HepG2 (cell line): Measurements from ENCODE around the gene THBS4. TPM values are rescaled to one million over a fixed set of nuclear protein-coding genes. Genes with fewer than 3 reads are reported as not detected.

Source experiments
- ATAC-seq: fragments of 200-7000 bp; cut with Tn5 transposase; 3 replicates; pipeline ENCODE4 v1.9.1; 2020; ENCODE audit warnings: mild to moderate bottlenecking, moderate library complexity
- BruUV-seq: library from RNA; stranded (reverse); fragments of 400-500 nt; replicated peaks from 2 replicates; lab custom pipeline; 2021; lab: Mats Ljungman, UMichigan
- CTCF ChIA-PET: fragments of 300-600 bp; formaldehyde crosslinking; extraction: SDS; loops from one replicate; lab custom pipeline; 2021; ENCODE audit warnings: low total read pairs, inconsistent platforms, low intra/inter-chr PET ratio; lab: Yijun Ruan, JAX
- POLR2A ChIA-PET: fragments of 350-600 bp; sonication (Branson Sonifier 250); formaldehyde crosslinking; loops from one replicate; lab custom pipeline; 2020; ENCODE audit warnings: antibody characterized with exemption, inconsistent platforms; lab: Yijun Ruan, JAX
- DNase-seq: peaks from one replicate; pipeline ENCODE4 v3.0.0-alpha.2; 2015; ENCODE audit warnings: low spot score
- FAIRE-seq: peaks from 3 replicates; lab custom pipeline; 2011; peaks lifted over from hg19 to GRCh38; lab: Jason Lieb, UNC
- H2AFZ ChIP-seq: one replicate; pipeline ENCODE4 v1.6.1; 2011; ENCODE audit warnings: low read length, inconsistent platforms
- H3K27ac ChIP-seq: fragments of 300-600 bp; 3 replicates; pipeline ENCODE4 v1.8.0; 2011; ENCODE audit warnings: mixed run types, mild to moderate bottlenecking, mixed read lengths, low read length, inconsistent platforms; ENCODE audit not compliant: insufficient read depth; ENCODE audit errors: extremely low read length
- H3K27me3 ChIP-seq, 2 experiments: fragments of 200-600 bp in 1 of 2; 2 replicates in 1 of 2; 3 replicates in 1 of 2; pipeline versions ENCODE4 v1.6.0 to v1.8.0; 2011; ENCODE audit warnings: low read length in 2 of 2, mild to moderate bottlenecking in 2 of 2, moderate library complexity in 2 of 2, inconsistent platforms in 1 of 2; ENCODE audit not compliant: insufficient read depth in 2 of 2, control insufficient read depth in 1 of 2
- H3K36me3 ChIP-seq, 2 experiments: fragments of 200-600 bp in 1 of 2; replicated peaks in 1 of 2; 2 replicates in 1 of 2; 3 replicates in 1 of 2; pipeline versions ENCODE4 v1.5.1 to v1.8.0; 2011; ENCODE audit warnings: low read length in 2 of 2, inconsistent platforms in 1 of 2; ENCODE audit not compliant: insufficient read depth in 2 of 2, control insufficient read depth in 1 of 2
- H3K4me1 ChIP-seq: 2 replicates; pipeline ENCODE4 v1.5.1; 2012; ENCODE audit warnings: low read length, inconsistent platforms; ENCODE audit not compliant: insufficient read depth
- H3K4me2 ChIP-seq: 2 replicates; pipeline ENCODE4 v1.6.0; 2011; ENCODE audit warnings: low read depth, low read length, inconsistent platforms
- H3K4me3 ChIP-seq, 3 experiments: fragments of 200-600 bp in 1 of 3; sonication (generic), shearing (Covaris generic) in 1 of 3; replicated peaks in 1 of 3; 2 replicates each; pipeline ENCODE4 v1.5.1; 2011 to 2016; ENCODE audit warnings: low read length in 3 of 3, inconsistent platforms in 2 of 3, low read depth in 2 of 3, mild to moderate bottlenecking in 2 of 3, control low read depth in 1 of 3, mixed read lengths in 1 of 3; ENCODE audit not compliant: insufficient read depth in 1 of 3
- H3K79me2 ChIP-seq: one replicate; pipeline ENCODE4 v1.6.1; 2011; ENCODE audit warnings: low read length, inconsistent platforms; ENCODE audit not compliant: insufficient read depth
- H3K9ac ChIP-seq: 2 replicates; pipeline ENCODE4 v1.6.0; 2011; ENCODE audit warnings: mild to moderate bottlenecking, low read depth, low read length, inconsistent platforms; ENCODE audit not compliant: insufficient read depth
- H3K9me3 ChIP-seq: 2 replicates; pipeline ENCODE4 v1.5.1; 2012; ENCODE audit warnings: mild to moderate bottlenecking, low read length
- H4K20me1 ChIP-seq: 2 replicates; pipeline ENCODE4 v1.6.0; 2011; ENCODE audit warnings: inconsistent platforms, mild to moderate bottlenecking, low read length, moderate library complexity; ENCODE audit not compliant: insufficient read depth
- ARNTL ChIP-seq: sonication (generic); formaldehyde crosslinking; IDR thresholded peaks from 2 replicates; pipeline ENCODE4 v1.4.0; 2020; ENCODE audit warnings: mild to moderate bottlenecking, missing genetic modification reagents
- GZF1 ChIP-seq: sonication (generic); formaldehyde crosslinking; IDR thresholded peaks from 2 replicates; pipeline ENCODE4 v1.5.1; 2020; ENCODE audit warnings: mild to moderate bottlenecking, missing genetic modification reagents
- HDAC6 ChIP-seq: fragments of 200-600 bp; sonication (generic); IDR thresholded peaks from 2 replicates; pipeline ENCODE4 v1.7.0; 2017; ENCODE audit warnings: mild to moderate bottlenecking, antibody characterized with exemption, low read length, low read depth
- KLF12 ChIP-seq: sonication (generic); formaldehyde crosslinking; IDR thresholded peaks from 2 replicates; pipeline ENCODE4 v1.4.0; 2020; ENCODE audit warnings: missing genetic modification reagents, borderline replicate concordance
- POLR2A ChIP-seq, 2 experiments: IDR thresholded peaks; 2 replicates each; pipeline ENCODE4 v1.6.1; 2011; ENCODE audit warnings: low read depth in 2 of 2, low read length in 2 of 2, mild to moderate bottlenecking in 1 of 2, moderate library complexity in 1 of 2; ENCODE audit not compliant: insufficient read depth in 1 of 2
- TFDP2 ChIP-seq: sonication (generic); formaldehyde crosslinking; IDR thresholded peaks from 2 replicates; pipeline ENCODE4 v1.4.0; 2020; ENCODE audit warnings: missing genetic modification reagents
- U2AF1 ChIP-seq: fragments of 200-400 bp; formaldehyde crosslinking; optimal IDR thresholded peaks from 2 replicates; pipeline ENCODE3; 2017; ENCODE audit warnings: mild to moderate bottlenecking, low read depth, low read length
- ZC3H13 ChIP-seq: sonication (generic); formaldehyde crosslinking; IDR thresholded peaks from 2 replicates; pipeline ENCODE4 v1.8.1; 2023; ENCODE audit warnings: mild to moderate bottlenecking, missing genetic modification reagents, moderate library complexity
- ZNF616 ChIP-seq: sonication (generic); formaldehyde crosslinking; IDR thresholded peaks from 2 replicates; pipeline ENCODE4 v1.5.0; 2020; ENCODE audit warnings: low read depth, mild to moderate bottlenecking, missing genetic modification reagents
- ZXDC ChIP-seq: sonication (generic); formaldehyde crosslinking; IDR thresholded peaks from 2 replicates; pipeline ENCODE4 v1.5.0; 2020; ENCODE audit warnings: mild to moderate bottlenecking, missing genetic modification reagents
- WGBS: methylation state at CpG from one replicate; pipeline ENCODE4 v1.1.6; 2017; ENCODE audit warnings: low lambda C conversion rate; 5-methylcytosine and 5-hydroxymethylcytosine counted together
- in situ Hi-C: cut with HindIII; loops from 2 replicates; pipeline ENCODE4 v1.10.0; 2017; ENCODE audit warnings: low pct_unique_long_range_greater_than_20kb; ENCODE audit not compliant: extremely low pct_ligation_motif_present
- intact Hi-C: fragments of 100-400 bp; cut with micrococcal nuclease; formaldehyde crosslinking; loops from one replicate; pipeline ENCODE4 v1.10.0; 2022; ENCODE audit not compliant: unreplicated experiment
- polyA plus RNA-seq, 8 experiments: library from polyadenylated mRNA; depleted of rRNA in 3 of 8; stranded (reverse) in 7 of 8; unstranded in 1 of 8; fragments of >200 nt; fragmentation: Illumina TruSeq in 4 of 8; extraction: Trizol in 4 of 8; gene quantifications; 2 replicates each; pipeline versions ENCODE4 v1.2.1 to v1.2.3, GENCODE V29; 2011 to 2016; ENCODE audit warnings: low read depth in 4 of 8, missing spikeins in 1 of 8, mixed read lengths in 1 of 8; ENCODE audit not compliant: insufficient read depth in 1 of 8
- total RNA-seq, 5 experiments: library from RNA; depleted of rRNA; stranded (reverse); fragments of >200 nt; fragmentation: Illumina TruSeq; extraction: Trizol; gene quantifications; 2 replicates each; pipeline ENCODE4 v1.2.3, GENCODE V29; 2016; ENCODE audit warnings: low read depth in 1 of 5

Gene THBS4
- total and polyA plus RNA-seq, 2 of the 13 experiments (the other 11 are each of a cell fraction or from before 2014, with no cell fraction given), result 0.60 to 1.2 TPM

GRCh38 chr5:79992891-79993657, 42.1 kb upstream of the THBS4 start (continued):
- TF ChIP-seq ZXDC (CRISPR knock-in tag) (no peak), U2AF1 (no peak), ZNF616 (no peak)

- ChIA-PET CTCF (no interaction called here), POLR2A (no interaction called here)
- Histone ChIP-seq H3K4me2 (no peak overlapping the region), H3K9me3 (no peaks in the 10 kb centered on the region), H3K9ac (no peak overlapping the region), H3K4me1 (no peaks in the 10 kb centered on the region), H3K79me2 (no peaks in the 10 kb centered on the region), H3K27ac (no peak overlapping the region), H4K20me1 (no peaks in the 10 kb centered on the region), H3K36me3 (no peaks in the 10 kb centered on the region), H3K27me3 (no peaks in the 10 kb centered on the region), H2AFZ (no peak overlapping the region), H3K4me3 (no peak overlapping the region)
- in situ Hi-C loops, result no loop called here
- WGBS, result 100% methylated on average over 1 of the region's 1 CpG
- no TSS peak for BruUV-seq
- intact Hi-C loops, result no loop called here
- FAIRE-seq, result no peak
- no peak for DNase-seq
- ATAC-seq, result no peak
- TF ChIP-seq ARNTL (CRISPR knock-in tag) (no peak), POLR2A (IDR thresholded peaks at IDR 0.05; ENCODE audit: insufficient read depth in 1 of 2, low read depth in 2 of 2, low read length in 2 of 2) (no peak), TFDP2 (CRISPR knock-in tag) (no peak), GZF1 (CRISPR knock-in tag) (no peak), HDAC6 (no peak), KLF12 (CRISPR knock-in tag) (no peak), ZC3H13 (CRISPR knock-in tag) (no peak)
Measured at GRCh38 chr5:79999722-80000121, 35.4 kb upstream of the THBS4 start.
